Activated naive CD8-positive, alpha-beta T cell (primary cell): ENCODE results near the gene RAB13.
"Not testable (repeated sequence)": the region's sequence is repeated elsewhere in the genome, so short reads cannot be mapped to it uniquely, and the experiment has no call there.

ENCODE experiments used
- H3K27ac Mint-ChIP-seq: one replicate; pipeline ENCODE4 v1.8.0; 2021; ENCODE audit warnings: mixed read lengths
- H3K27me3 Mint-ChIP-seq: one replicate; pipeline ENCODE4 v1.8.0; 2021; ENCODE audit warnings: mixed read lengths
- H3K36me3 Mint-ChIP-seq: one replicate; pipeline ENCODE4 v1.8.0; 2021; ENCODE audit warnings: mixed read lengths
- H3K4me1 Mint-ChIP-seq: one replicate; pipeline ENCODE4 v1.8.0; 2021; ENCODE audit warnings: low read depth, mixed read lengths
- H3K4me3 Mint-ChIP-seq: one replicate; pipeline ENCODE4 v1.8.0; 2021; ENCODE audit warnings: mild to moderate bottlenecking, mixed read lengths
- H3K9me3 Mint-ChIP-seq: one replicate; pipeline ENCODE4 v1.8.0; 2021; ENCODE audit warnings: low read depth, mixed read lengths

RAB13 gene

DNA sequence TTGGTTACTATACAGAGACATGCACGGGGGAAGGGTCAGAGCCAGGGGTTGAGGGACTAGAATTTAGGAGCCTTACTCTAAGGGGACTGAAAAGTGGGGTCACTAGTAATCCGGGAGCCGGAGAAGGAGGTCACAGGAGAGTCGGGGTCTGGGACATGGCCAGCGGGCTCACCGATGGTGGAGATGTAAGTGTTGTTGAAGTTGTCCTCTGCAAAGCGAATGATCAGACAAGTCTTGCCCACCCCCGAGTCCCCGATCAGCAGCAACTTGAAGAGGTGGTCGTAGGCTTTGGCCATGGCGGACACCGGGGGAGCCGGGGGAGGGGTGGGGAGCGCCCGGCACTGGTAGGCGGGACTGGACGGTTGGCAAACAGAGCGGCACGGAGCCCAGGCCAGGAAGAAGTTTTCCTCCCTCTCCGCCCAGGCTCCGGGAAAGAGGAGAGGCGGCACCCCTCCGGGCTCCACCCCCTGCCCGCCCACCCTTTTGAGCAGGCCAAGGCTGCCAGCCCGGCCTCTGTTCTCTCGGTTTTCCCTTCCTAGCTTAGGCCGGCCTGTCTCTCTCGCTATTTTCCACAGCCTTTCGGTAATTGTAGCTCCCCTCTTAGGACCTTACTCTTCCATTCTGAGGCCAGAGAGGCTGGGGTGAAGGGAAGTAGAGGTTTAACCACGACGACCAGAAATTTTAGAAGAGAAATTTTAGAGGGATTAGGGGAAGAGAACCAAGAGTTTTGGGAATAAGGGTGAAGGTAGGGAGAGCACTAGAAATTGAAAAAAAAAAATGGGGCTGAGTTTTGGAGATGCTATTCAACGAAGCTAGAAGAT lies at the start of gene RAB13:
Gene RAB13 (minus strand): TSS at position 399 of the 821 bp plus-strand sequence. CDS start 103 bp downstream, at position 296.
- Mint-ChIP-seq H3K27ac (peak within 1 kb of the TSS; percentile 99), H3K27me3 (no peaks in the 10 kb centered on the region), H3K4me3 (peak within 1 kb of the TSS; percentile 96), H3K4me1 (peaks cover 40% of the 10 kb centered on the region), H3K9me3 (no peaks in the 10 kb centered on the region), H3K36me3 (peaks cover 1% of the 10 kb centered on the region)

DNA sequence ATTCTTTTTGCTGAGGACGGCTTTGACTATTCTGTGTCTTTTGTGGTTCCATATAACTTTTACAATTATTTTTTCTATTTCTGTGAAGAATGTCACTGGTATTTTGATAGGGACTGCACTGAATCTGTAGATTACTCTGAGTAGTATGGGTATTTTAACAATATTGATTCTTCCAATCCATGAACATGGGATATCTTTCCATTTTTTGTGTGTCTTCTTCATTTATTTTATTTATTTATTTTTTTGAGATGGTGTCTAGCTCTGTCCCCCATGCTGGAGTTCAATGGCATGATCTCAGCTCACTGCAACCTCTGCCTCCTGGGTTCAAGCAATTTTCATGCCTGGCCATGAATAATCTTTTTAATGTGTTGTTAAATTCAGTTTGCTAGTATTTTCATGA lies 47.6 kb upstream of the RAB13 start:
- not testable (repeated sequence) for H3K36me3 Mint-ChIP-seq

DNA sequence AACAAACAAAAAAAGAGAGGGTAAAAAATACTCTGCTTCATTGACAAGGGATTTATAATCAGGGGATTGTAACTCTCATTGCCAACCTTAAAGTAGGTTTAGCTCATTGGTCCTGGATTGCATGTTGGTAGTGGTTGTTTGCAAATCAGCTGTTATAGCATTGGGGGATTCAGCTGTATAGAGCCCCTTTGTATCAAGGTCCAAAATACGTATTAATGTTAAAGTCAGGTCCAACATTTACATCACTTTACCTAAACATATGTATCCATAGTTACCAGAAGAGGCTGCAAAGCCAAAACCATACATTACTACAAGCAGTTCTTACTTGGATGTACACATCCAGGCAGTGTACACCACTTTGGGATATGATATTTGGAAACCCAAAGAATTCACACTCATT lies 33.8 kb upstream of the RAB13 start:
- no peaks in the 10 kb centered on the region for H3K4me1 Mint-ChIP-seq
- H3K36me3 Mint-ChIP-seq: no peaks in the 10 kb centered on the region
- no peak overlapping the region for H3K4me3 Mint-ChIP-seq
- H3K27me3 Mint-ChIP-seq: no peaks in the 10 kb centered on the region
- H3K9me3 Mint-ChIP-seq: no peaks in the 10 kb centered on the region
- no peak overlapping the region for H3K27ac Mint-ChIP-seq

More for the DNA sequence above, 47.6 kb upstream of the RAB13 start:
- H3K9me3 Mint-ChIP-seq, H3K27ac Mint-ChIP-seq, H3K4me1 Mint-ChIP-seq, H3K27me3 Mint-ChIP-seq, H3K4me3 Mint-ChIP-seq: not testable (repeated sequence)

DNA sequence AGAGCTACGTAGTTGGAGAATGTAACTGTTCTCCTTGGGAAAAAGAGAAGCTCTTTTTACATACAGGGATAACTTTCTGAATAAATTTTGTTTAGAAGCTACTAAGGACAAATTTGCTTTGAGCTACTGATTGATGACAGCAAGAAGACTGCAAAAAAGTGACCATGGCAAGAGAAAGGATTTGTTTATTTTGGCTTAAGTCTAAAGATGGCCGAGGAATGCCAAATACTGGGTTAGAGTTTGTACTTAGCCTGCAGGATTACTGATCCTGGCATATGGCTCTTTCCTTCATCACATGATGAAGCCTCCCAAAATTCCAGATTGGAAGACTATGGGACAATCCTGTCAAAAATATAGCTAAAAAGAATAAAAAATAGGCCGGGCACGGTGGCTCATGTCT lies 33.1 kb upstream of the RAB13 start:
- Mint-ChIP-seq H3K9me3 (no peaks in the 10 kb centered on the region), H3K4me3 (no peak overlapping the region), H3K27me3 (no peaks in the 10 kb centered on the region), H3K4me1 (no peaks in the 10 kb centered on the region), H3K27ac (no peak overlapping the region), H3K36me3 (no peaks in the 10 kb centered on the region)

DNA sequence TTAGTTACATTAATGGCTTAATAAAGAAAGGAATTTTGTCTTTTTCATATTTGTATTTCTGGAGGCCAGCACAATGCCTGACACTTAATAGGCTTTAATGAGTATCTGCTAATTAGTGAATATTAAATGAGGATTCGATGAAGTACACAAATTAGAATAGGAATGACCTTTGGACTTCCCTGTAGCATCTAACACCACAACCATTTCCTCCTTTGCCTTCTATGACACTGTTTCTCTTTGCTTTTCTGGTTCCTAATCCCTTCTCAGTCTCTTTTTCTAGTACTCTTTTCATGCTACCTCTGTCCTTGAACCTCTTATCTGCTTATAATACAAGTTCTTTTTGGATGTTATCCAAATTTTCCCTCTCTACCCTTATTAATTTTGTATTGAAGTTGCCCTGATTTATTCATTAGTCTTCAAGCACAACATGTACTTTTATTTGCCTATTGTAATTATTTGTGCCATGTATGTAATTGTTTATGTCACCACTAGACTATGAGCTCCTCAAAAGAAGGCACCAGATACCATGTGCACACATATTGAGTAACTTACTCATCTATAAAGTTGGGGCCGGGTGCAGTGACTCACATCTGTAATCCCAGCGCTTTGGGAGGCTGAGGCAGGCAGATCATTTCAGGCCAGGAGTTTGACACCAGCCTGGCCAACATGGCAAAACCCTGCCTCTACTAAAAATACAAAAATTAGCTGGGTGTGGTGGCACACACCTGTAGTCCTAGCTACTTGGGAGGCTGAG lies 28.2 kb upstream of the RAB13 start:
- no peak overlapping the region for H3K27ac Mint-ChIP-seq
- H3K4me3 Mint-ChIP-seq: no peak overlapping the region
- no peaks in the 10 kb centered on the region for H3K9me3 Mint-ChIP-seq
- H3K4me1 Mint-ChIP-seq: no peaks in the 10 kb centered on the region
- H3K27me3 Mint-ChIP-seq: no peaks in the 10 kb centered on the region
- peaks cover 2% of the 10 kb centered on the region for H3K36me3 Mint-ChIP-seq

DNA sequence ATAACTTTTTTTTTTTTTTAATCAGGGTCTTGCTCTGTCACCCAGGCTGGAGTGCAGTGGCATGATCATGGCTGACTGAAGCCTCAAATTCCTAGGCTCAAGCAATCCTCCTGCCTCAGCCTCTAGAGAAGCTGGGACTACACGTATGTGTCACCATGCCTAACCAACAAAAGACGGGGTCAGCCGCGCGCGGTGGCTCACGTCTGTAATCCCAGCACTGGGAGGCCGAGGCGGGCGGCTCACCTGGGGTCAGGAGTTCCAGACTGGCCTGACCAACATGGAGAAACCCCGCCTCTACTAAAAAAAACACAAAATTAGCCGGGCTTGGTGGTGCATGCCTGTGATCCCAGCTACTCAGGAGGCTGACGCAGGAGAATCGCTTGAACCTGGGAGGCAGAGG lies 26.4 kb upstream of the RAB13 start:
- not testable (repeated sequence) for H3K4me1 Mint-ChIP-seq, H3K27me3 Mint-ChIP-seq, H3K9me3 Mint-ChIP-seq, H3K4me3 Mint-ChIP-seq, H3K27ac Mint-ChIP-seq, H3K36me3 Mint-ChIP-seq

DNA sequence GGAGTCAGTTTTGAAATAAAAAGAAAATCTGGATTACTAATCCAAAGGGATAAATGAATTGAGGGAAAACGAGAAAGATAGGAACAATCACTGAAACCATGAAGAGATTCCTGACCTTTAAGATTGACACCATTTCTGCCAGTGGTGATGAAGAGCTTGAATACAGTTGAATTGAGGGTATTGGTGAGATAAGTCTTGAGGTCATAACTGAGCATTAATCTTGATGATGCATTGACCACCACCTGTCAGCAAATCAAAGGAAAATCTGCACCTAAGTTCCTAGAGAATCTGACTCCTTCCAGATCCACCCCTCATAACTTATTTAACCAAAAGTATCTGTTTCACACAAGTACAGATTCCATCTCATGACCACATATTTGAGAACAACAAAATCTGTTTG lies 26.0 kb upstream of the RAB13 start:
- Mint-ChIP-seq H3K27me3 (no peaks in the 10 kb centered on the region), H3K9me3 (no peaks in the 10 kb centered on the region), H3K27ac (no peak overlapping the region), H3K4me1 (no peaks in the 10 kb centered on the region), H3K36me3 (peaks cover 2% of the 10 kb centered on the region), H3K4me3 (no peak overlapping the region)

DNA sequence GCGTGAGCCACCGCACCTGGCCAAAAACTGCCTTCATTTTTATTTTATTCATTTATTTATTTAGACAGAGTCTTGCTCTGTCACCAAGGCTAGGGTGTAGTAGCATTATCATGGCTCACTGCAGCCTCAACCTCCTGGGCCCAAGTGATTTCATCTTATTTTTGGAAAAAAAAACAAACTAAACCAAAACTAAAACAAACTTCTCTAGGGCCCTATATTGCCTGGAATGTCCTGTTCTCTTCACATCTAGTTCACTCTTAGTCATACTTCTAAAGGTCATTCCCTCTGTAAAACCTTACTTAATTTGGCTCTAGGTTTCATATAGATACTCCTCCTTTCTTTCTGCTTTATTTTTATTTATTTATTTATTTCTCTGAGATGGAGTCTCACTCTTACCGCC lies 20.0 kb upstream of the RAB13 start:
- no peaks in the 10 kb centered on the region for H3K27me3 Mint-ChIP-seq
- no peaks in the 10 kb centered on the region for H3K9me3 Mint-ChIP-seq
- no peak overlapping the region for H3K27ac Mint-ChIP-seq
- no peaks in the 10 kb centered on the region for H3K36me3 Mint-ChIP-seq
- no peaks in the 10 kb centered on the region for H3K4me1 Mint-ChIP-seq
- no peak overlapping the region for H3K4me3 Mint-ChIP-seq

DNA sequence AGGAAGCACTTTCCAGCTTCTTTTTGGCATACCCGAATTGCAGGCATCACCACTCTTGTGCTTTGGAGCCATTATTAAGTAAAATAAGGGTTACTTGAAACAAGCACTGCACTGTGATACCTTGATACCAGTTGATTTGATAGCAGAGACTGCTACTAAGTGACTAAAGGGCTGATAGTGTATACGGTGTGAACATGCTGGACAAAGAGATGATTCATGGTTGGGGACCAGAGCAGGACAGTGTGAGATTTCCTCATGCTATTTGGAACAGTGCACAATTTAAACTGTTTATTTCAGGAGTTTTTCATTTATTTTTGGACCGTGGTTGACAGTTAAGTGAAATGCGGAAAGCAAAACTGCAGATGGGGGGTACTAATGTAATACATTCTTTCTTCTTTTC lies 14.3 kb upstream of the RAB13 start:
- no peak overlapping the region for H3K4me3 Mint-ChIP-seq
- peaks cover under 1% of the 10 kb centered on the region for H3K4me1 Mint-ChIP-seq
- H3K27me3 Mint-ChIP-seq: no peaks in the 10 kb centered on the region
- H3K36me3 Mint-ChIP-seq: peaks cover 5% of the 10 kb centered on the region
- H3K9me3 Mint-ChIP-seq: no peaks in the 10 kb centered on the region
- H3K27ac Mint-ChIP-seq: no peak overlapping the region

DNA sequence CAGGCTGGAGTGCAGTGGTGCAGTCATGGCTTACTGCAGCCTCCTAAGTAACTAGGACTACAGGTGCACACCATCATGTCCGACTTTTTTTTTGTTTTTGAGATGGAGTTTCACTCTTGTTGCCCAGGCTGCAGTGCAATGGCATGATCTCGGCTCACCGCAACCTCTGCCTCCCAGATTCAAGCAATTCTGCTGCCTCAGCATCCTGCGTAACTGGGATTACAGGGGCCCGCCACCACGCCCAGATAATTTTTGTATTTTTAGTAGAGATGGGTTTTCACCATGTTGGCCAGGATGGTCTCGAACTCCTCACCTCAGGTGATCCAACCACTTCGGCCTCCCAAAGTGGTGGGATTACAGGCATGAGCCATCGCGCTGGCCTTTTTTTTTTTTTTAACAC lies 10.7 kb upstream of the RAB13 start:
- H3K4me3 Mint-ChIP-seq, H3K27ac Mint-ChIP-seq, H3K9me3 Mint-ChIP-seq, H3K27me3 Mint-ChIP-seq: not testable (repeated sequence)
- Mint-ChIP-seq H3K4me1 (peaks cover 17% of the 10 kb centered on the region), H3K36me3 (peaks cover 13% of the 10 kb centered on the region)

DNA sequence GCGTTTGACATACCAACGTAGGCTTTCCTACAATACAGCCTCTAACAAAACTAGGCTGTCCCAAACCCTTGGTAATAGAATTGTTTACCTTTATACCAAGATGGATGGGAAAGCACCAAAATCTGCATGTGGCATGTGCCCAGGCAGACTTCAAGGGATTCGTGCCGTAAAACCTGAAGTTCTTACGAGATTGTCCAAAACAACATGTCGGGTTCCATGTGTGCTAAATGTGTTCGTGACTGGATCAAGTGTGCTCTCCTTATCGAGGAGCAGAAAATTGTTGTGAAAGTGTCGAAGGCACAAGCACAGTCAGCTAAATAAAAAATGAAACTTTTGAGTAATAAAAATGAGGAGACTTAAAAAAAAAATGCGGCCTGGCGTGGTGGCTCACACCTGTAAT lies 9.5 kb upstream of the RAB13 start:
- Mint-ChIP-seq H3K27me3 (no peaks in the 10 kb centered on the region), H3K4me3 (peak overlapping the region; percentile 62), H3K36me3 (peaks cover 21% of the 10 kb centered on the region), H3K9me3 (no peaks in the 10 kb centered on the region), H3K27ac (peak overlapping the region; percentile 61), H3K4me1 (peaks cover 25% of the 10 kb centered on the region)

DNA sequence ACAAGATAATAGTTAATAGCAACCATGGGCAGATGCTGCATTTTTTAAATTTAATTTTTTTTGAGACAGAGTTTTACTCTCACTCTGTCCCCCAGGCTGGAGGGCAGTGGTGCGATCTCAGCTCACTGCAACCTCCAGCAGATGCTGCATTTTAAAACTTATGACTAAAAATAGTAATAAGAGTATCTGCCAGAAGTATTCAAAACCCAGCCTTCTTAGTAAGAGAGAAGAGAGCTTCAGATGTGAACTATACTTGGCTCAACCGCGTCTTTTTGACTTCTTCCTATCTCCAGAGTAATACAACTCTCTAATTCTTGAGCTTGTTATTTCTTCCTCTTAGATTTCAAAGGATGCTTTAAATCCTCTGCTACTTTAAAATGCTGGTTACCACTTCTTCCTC lies 9.1 kb upstream of the RAB13 start:
- Mint-ChIP-seq H3K36me3 (peaks cover 21% of the 10 kb centered on the region), H3K27ac (peak overlapping the region; percentile 61), H3K4me3 (peak overlapping the region; percentile 62), H3K27me3 (no peaks in the 10 kb centered on the region), H3K9me3 (no peaks in the 10 kb centered on the region), H3K4me1 (peaks cover 29% of the 10 kb centered on the region)

DNA sequence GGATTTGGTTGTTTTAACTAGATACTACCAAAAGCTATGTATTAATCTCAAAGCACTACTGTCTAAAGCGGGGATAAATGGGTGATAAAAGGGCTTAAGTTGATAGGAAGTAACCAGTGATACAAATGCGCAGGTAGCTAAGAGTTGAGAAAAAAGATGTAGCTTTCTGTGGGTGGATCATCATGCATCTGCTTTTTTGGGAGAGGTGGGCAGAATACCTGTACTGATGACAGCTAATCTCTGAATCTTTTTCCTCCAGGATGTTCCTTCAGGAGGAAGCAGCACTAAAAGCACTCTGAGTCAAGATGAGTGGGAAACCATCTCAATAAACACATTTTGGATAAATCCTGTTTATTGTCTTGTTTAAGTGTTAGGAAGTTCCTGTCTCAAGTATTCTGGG lies 5.7 kb upstream of the RAB13 start:
- H3K36me3 Mint-ChIP-seq: peaks cover 21% of the 10 kb centered on the region
- H3K27me3 Mint-ChIP-seq: no peaks in the 10 kb centered on the region

DNA sequence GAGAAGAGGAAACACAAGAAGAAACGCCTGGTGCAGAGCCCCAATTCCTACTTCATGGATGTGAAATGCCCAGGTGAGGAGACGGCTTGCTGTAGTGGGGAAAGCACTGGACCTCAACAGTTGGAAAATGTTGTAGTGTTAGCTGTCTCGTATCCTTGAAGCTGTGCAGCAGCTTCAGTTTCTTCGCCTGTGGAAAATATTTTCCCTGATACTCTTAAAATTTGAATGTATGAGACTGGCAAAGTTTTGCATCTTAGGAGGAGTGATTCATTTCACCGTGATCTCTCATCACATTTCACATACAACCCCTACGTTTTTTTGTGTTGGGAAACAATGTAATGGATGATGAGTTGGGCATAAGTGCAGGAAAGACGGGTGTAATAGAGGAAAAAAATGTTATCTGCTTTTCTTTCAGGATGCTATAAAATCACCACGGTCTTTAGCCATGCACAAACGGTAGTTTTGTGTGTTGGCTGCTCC lies 5.1 kb upstream of the RAB13 start:
- peaks cover 21% of the 10 kb centered on the region for H3K36me3 Mint-ChIP-seq
- peak overlapping the region; percentile 99 for H3K27ac Mint-ChIP-seq
- no peaks in the 10 kb centered on the region for H3K27me3 Mint-ChIP-seq
- peaks cover 43% of the 10 kb centered on the region for H3K4me1 Mint-ChIP-seq
- no peaks in the 10 kb centered on the region for H3K9me3 Mint-ChIP-seq
- peak overlapping the region; percentile 99 for H3K4me3 Mint-ChIP-seq

More for the DNA sequence above, 5.7 kb upstream of the RAB13 start:
- peak overlapping the region; percentile 99 for H3K4me3 Mint-ChIP-seq
- peaks cover 38% of the 10 kb centered on the region for H3K4me1 Mint-ChIP-seq
- no peaks in the 10 kb centered on the region for H3K9me3 Mint-ChIP-seq
- H3K27ac Mint-ChIP-seq: peak overlapping the region; percentile 99

DNA sequence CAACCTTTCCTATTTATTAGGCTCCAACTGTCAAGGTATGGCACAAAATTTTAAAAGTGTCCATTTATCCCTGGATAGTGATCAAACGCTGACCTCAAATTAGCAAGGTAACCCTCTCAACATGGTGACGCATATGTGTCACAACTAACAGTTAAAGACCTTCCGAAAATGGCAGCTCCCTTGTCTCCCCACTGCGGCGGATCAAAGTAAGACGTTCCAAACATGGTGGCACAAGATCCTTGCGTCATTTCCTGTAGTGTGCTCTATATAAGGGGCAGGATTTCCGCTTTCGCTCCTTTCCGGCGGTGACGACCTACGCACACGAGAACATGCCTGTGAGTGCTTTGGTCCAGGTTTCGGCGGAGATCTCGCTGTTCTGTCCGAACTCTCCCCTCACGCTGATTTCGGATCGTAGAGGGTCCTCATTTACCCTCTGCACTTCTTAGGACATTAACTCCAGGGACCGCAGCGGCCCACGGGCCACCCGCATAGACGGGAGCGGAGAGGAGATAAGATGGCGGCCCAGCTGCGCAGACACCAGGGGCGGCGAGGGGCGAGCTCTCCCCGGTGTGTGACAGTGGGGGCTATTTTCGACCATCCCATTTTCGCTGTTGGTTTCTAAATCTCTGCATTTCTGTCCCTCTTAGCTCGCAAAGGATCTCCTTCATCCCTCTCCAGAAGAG lies 4.5 kb upstream of the RAB13 start, which contains the start of gene RPS27:
Gene RPS27 (plus strand): TSS at position 295 of the 683 bp plus-strand sequence. CDS start 35 bp downstream, at position 330.
- peak within 1 kb of the TSS; percentile 99 for H3K4me3 Mint-ChIP-seq
- peak within 1 kb of the TSS; percentile 99 for H3K27ac Mint-ChIP-seq
- H3K36me3 Mint-ChIP-seq: peaks cover 18% of the 10 kb centered on the region
- no peaks in the 10 kb centered on the region for H3K9me3 Mint-ChIP-seq
- H3K27me3 Mint-ChIP-seq: no peaks in the 10 kb centered on the region
- peaks cover 48% of the 10 kb centered on the region for H3K4me1 Mint-ChIP-seq
